ENCODE results near the gene TMC1.

GRCh38 chr9:72880821-72881220, 359.4 kb downstream of the TMC1 start:
- TF ChIP-seq CTCF (IDR thresholded peaks at IDR 0.05) (no peak), PHF8 (IDR thresholded peaks at IDR 0.05; ENCODE audit: borderline replicate concordance, low read depth) (no peak), POLR2A (IDR thresholded peaks at IDR 0.05; ENCODE audit: low read length) (no peak), CBX2 (IDR thresholded peaks at IDR 0.05; ENCODE audit: borderline replicate concordance, low read depth) (no peak), E2F6 (IDR thresholded peaks at IDR 0.05; ENCODE audit: borderline replicate concordance, low read depth) (no peak), MAFK (IDR thresholded peaks at IDR 0.05; ENCODE audit: partially characterized antibody) (no peak), MYC (IDR thresholded peaks at IDR 0.05; ENCODE audit: borderline replicate concordance, low read length) (no peak), EP300 (IDR thresholded peaks at IDR 0.05) (no peak), RAD21 (conservative IDR thresholded peaks at IDR 0.05 in 1 of 2, IDR thresholded peaks at IDR 0.05 in 1 of 2) (no peak)
- TF ChIP-seq, protein P1, sequence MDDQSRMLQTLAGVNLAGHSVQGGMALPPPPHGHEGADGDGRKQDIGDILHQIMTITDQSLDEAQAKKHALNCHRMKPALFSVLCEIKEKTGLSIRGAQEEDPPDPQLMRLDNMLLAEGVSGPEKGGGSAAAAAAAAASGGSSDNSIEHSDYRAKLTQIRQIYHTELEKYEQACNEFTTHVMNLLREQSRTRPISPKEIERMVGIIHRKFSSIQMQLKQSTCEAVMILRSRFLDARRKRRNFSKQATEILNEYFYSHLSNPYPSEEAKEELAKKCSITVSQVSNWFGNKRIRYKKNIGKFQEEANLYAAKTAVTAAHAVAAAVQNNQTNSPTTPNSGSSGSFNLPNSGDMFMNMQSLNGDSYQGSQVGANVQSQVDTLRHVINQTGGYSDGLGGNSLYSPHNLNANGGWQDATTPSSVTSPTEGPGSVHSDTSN (IDR thresholded peaks at IDR 0.05) = no peak
- TF ChIP-seq, protein P2, sequence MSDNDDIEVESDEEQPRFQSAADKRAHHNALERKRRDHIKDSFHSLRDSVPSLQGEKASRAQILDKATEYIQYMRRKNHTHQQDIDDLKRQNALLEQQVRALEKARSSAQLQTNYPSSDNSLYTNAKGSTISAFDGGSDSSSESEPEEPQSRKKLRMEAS (IDR thresholded peaks at IDR 0.05) = no peak
- TF ChIP-seq, protein P3, sequence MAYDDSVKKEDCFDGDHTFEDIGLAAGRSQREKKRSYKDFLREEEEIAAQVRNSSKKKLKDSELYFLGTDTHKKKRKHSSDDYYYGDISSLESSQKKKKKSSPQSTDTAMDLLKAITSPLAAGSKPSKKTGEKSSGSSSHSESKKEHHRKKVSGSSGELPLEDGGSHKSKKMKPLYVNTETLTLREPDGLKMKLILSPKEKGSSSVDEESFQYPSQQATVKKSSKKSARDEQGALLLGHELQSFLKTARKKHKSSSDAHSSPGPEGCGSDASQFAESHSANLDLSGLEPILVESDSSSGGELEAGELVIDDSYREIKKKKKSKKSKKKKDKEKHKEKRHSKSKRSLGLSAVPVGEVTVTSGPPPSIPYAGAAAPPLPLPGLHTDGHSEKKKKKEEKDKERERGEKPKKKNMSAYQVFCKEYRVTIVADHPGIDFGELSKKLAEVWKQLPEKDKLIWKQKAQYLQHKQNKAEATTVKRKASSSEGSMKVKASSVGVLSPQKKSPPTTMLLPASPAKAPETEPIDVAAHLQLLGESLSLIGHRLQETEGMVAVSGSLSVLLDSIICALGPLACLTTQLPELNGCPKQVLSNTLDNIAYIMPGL (CRISPR knock-in tag; IDR thresholded peaks at IDR 0.05; ENCODE audit: borderline replicate concordance) = no peak
- TF ChIP-seq, protein P4, sequence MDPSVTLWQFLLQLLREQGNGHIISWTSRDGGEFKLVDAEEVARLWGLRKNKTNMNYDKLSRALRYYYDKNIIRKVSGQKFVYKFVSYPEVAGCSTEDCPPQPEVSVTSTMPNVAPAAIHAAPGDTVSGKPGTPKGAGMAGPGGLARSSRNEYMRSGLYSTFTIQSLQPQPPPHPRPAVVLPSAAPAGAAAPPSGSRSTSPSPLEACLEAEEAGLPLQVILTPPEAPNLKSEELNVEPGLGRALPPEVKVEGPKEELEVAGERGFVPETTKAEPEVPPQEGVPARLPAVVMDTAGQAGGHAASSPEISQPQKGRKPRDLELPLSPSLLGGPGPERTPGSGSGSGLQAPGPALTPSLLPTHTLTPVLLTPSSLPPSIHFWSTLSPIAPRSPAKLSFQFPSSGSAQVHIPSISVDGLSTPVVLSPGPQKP (IDR thresholded peaks at IDR 0.05; ENCODE audit: low read depth, low read length) = no peak

Data from A549 (cell line).